CD4-positive, alpha-beta T cell treated with Interleukin-17A for 1 hour (primary cell): ENCODE measurements around the gene CMAS.
"Not testable (repeated sequence)": the region's sequence is repeated elsewhere in the genome, so short reads cannot be mapped to it uniquely, and the experiment has no call there.

Experiments used
- DNase-seq: peaks from one replicate; pipeline ENCODE4 v3.0.0-alpha.2; 2020

The CMAS gene

GRCh38 chr12:22046090-22046967 lies at the start of gene CMAS:
Gene CMAS (plus strand): TSS chr12:22046218. CDS start chr12:22046304, 86 bp downstream.
- peak; percentile 79 for DNase-seq

- DNase-seq, result no peak
Measured at GRCh38 chr12:21998295-21998694, 47.7 kb upstream of the CMAS start.

GRCh38 chr12:21998782-21999181 lies 47.2 kb upstream of the CMAS start:
- no peak for DNase-seq

GRCh38 chr12:22002430-22002829 lies 43.6 kb upstream of the CMAS start:
- DNase-seq, result no peak

- DNase-seq, result not testable (repeated sequence)
Measured at GRCh38 chr12:22007794-22008193, 38.2 kb upstream of the CMAS start.

- DNase-seq, result no peak
Measured at GRCh38 chr12:22008196-22008595, 37.8 kb upstream of the CMAS start.

GRCh38 chr12:22014041-22014782 lies 31.8 kb upstream of the CMAS start:
- no peak for DNase-seq

- DNase-seq, result no peak
Measured at GRCh38 chr12:22014783-22015144, 31.3 kb upstream of the CMAS start.

GRCh38 chr12:22016982-22017381 lies 29.0 kb upstream of the CMAS start:
- no peak for DNase-seq

- peak; percentile 10 for DNase-seq
Measured at GRCh38 chr12:22018860-22019259, 27.2 kb upstream of the CMAS start.

- not testable (repeated sequence) for DNase-seq
Measured at GRCh38 chr12:22023489-22023888, 22.5 kb upstream of the CMAS start.

- DNase-seq, result no peak
Measured at GRCh38 chr12:22029491-22029890, 16.5 kb upstream of the CMAS start.

GRCh38 chr12:22029991-22030390 lies 16.0 kb upstream of the CMAS start:
- DNase-seq, result no peak

GRCh38 chr12:22032732-22033131 lies 13.3 kb upstream of the CMAS start:
- no peak for DNase-seq

GRCh38 chr12:22034709-22035506 lies 11.1 kb upstream of the CMAS start:
- DNase-seq, result no peak

- DNase-seq, result no peak
Measured at GRCh38 chr12:22037947-22038346, 8.1 kb upstream of the CMAS start.

GRCh38 chr12:22038734-22039133 lies 7.3 kb upstream of the CMAS start:
- DNase-seq, result no peak

- no peak for DNase-seq
Measured at GRCh38 chr12:22039361-22039760, 6.7 kb upstream of the CMAS start.

- no peak for DNase-seq
Measured at GRCh38 chr12:22042976-22043669, 2.9 kb upstream of the CMAS start.

- no peak for DNase-seq
Measured at GRCh38 chr12:22043943-22044342, 2.1 kb upstream of the CMAS start.

GRCh38 chr12:22044391-22044790 lies 1.6 kb upstream of the CMAS start:
- DNase-seq, result no peak

- no peak for DNase-seq
Measured at GRCh38 chr12:22046968-22047390, 961 bp downstream of the CMAS start.

GRCh38 chr12:22047494-22047893 lies 1.5 kb downstream of the CMAS start:
- no peak for DNase-seq
